HUES48 (cell line): ENCODE results near the gene TFB1M.

Experiments used
- H3K27ac ChIP-seq: one replicate; pipeline ENCODE4 v1.7.0; 2013; ENCODE audit warnings: low read depth, low read length, inconsistent platforms
- H3K27me3 ChIP-seq: 2 replicates; pipeline ENCODE4 v1.6.1; 2013; ENCODE audit warnings: mild to moderate bottlenecking, low read length; ENCODE audit not compliant: control insufficient read depth, insufficient read depth
- H3K36me3 ChIP-seq: 2 replicates; pipeline ENCODE4 v1.6.1; 2013; ENCODE audit warnings: low read length; ENCODE audit not compliant: control insufficient read depth, insufficient read depth
- H3K4me1 ChIP-seq: 2 replicates; pipeline ENCODE4 v1.6.1; 2013; ENCODE audit warnings: mild to moderate bottlenecking, low read length; ENCODE audit not compliant: control insufficient read depth, insufficient read depth
- H3K4me3 ChIP-seq: 2 replicates; pipeline ENCODE4 v1.5.1; 2013; ENCODE audit warnings: mild to moderate bottlenecking, low read depth, low read length
- H3K9ac ChIP-seq: 2 replicates; pipeline ENCODE4 v1.6.1; 2013; ENCODE audit warnings: mild to moderate bottlenecking, low read depth, low read length, moderate library complexity
- H3K9me3 ChIP-seq: 2 replicates; pipeline ENCODE4 v1.6.1; 2013; ENCODE audit warnings: low read length; ENCODE audit not compliant: control insufficient read depth, insufficient read depth

TFB1M gene

GRCh38 chr6:155297669-155298068, 16.6 kb downstream of the TFB1M start:
- Histone ChIP-seq H3K9me3 (no peaks in the 10 kb centered on the region), H3K27me3 (no peaks in the 10 kb centered on the region), H3K4me1 (peaks cover 17% of the 10 kb centered on the region), H3K27ac (no peak overlapping the region), H3K4me3 (no peak overlapping the region), H3K36me3 (peaks cover 88% of the 10 kb centered on the region), H3K9ac (no peak overlapping the region)

- no peak overlapping the region for H3K4me3 ChIP-seq
- no peaks in the 10 kb centered on the region for H3K9me3 ChIP-seq
- no peaks in the 10 kb centered on the region for H3K27me3 ChIP-seq
- peaks cover 88% of the 10 kb centered on the region for H3K36me3 ChIP-seq
- H3K4me1 ChIP-seq: no peaks in the 10 kb centered on the region
- H3K27ac ChIP-seq: no peak overlapping the region
- no peak overlapping the region for H3K9ac ChIP-seq
Observed at GRCh38 chr6:155292711-155293110, 21.6 kb downstream of the TFB1M start.

DNA sequence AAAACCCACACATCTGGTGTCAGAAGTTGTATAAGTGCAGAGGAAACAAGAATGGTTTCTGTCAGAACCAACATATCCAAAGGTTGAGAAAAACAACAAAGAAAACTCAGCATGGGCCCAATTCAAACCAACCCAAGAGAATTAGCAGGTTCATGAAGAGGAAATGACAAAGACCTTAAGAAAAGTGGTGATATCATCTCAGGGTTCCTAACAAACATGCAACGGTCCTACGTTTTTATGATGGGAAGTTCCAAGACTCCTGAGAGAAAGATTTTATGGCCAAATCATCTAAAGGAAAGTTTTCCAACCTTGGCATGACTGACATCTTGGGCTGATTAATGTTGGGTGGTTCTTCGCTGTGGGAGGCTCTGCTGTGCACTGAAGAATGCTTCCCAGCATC, 23.0 kb downstream of the TFB1M start:
- H3K36me3 ChIP-seq: peaks cover 87% of the 10 kb centered on the region
- H3K9ac ChIP-seq: no peak overlapping the region
- H3K4me3 ChIP-seq: no peak overlapping the region
- H3K27me3 ChIP-seq: no peaks in the 10 kb centered on the region
- H3K9me3 ChIP-seq: no peaks in the 10 kb centered on the region
- H3K27ac ChIP-seq: peak overlapping the region; percentile 7
- no peaks in the 10 kb centered on the region for H3K4me1 ChIP-seq

DNA sequence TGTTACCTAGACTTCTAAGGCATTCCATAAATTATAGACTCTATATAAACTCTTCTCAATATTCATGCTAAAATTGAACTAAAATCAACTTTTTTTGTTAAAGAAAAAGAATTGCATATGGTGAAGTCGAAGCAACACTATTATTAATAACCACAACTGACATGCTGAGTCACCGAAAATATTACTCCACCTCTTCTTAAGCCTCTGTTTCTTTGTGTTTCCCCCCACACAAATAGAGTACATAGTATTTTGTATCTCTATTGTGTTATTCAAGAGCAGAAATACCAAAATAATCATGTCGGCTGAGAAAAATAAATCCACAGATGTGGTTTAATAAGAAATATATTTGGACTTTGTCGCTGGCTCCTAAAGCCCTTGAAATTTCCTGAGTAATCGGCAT, 23.8 kb downstream of the TFB1M start:
- Histone ChIP-seq H3K4me1 (no peaks in the 10 kb centered on the region), H3K27ac (no peak overlapping the region), H3K9ac (no peak overlapping the region), H3K4me3 (no peak overlapping the region), H3K36me3 (peaks cover 87% of the 10 kb centered on the region), H3K9me3 (no peaks in the 10 kb centered on the region), H3K27me3 (no peaks in the 10 kb centered on the region)

DNA sequence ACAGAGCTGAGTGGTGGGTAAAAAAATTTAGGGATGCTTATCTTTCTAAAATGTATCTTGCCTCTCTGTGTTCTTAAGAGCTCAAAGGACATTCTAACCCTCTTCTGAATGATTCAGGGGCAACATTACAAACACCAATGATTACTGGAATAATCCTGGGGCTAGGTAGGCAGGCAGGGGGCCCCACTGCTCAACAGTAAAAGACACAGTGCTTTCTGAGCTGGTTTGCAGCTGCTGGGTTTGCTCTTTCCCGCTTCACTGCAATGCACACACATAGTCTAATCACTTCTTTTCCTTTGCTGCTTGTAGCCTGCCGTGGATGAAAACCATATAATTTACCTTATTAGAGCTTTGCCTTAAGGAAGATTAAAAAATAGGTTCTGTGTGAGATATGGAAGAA, 26.5 kb downstream of the TFB1M start:
- Histone ChIP-seq H3K4me3 (no peak overlapping the region), H3K9ac (no peak overlapping the region), H3K9me3 (no peaks in the 10 kb centered on the region), H3K36me3 (peaks cover 88% of the 10 kb centered on the region), H3K27ac (no peak overlapping the region), H3K27me3 (no peaks in the 10 kb centered on the region), H3K4me1 (no peaks in the 10 kb centered on the region)

DNA sequence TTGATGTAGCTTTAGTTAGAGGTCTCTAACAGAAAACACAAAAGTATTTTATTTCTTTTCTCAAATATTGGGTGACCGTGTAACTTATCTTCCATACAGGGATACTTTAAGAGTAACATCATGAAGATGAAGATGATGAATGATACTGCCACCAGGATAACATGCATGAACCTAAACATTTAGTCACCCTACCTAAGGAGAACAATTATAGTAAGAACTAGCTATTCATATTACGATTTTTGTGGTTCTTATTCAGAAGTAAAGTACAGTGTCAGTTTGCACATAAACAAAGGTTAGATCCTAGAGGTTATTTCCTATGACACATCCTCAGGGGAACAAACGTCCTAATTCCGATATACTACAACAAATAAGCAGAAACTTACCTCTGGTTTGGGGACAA, 29.5 kb downstream of the TFB1M start:
- H3K36me3 ChIP-seq: peaks cover 83% of the 10 kb centered on the region
- no peaks in the 10 kb centered on the region for H3K9me3 ChIP-seq
- H3K4me1 ChIP-seq: peaks cover 9% of the 10 kb centered on the region; the same call in 1 of the 2 replicates
- H3K9ac ChIP-seq: no peak overlapping the region
- H3K27ac ChIP-seq: no peak overlapping the region
- no peak overlapping the region for H3K4me3 ChIP-seq
- H3K27me3 ChIP-seq: no peaks in the 10 kb centered on the region

GRCh38 chr6:155278319-155279049, 35.8 kb downstream of the TFB1M start:
- no peaks in the 10 kb centered on the region for H3K27me3 ChIP-seq
- H3K9me3 ChIP-seq: no peaks in the 10 kb centered on the region
- H3K27ac ChIP-seq: no peak overlapping the region
- peaks cover 22% of the 10 kb centered on the region for H3K4me1 ChIP-seq
- H3K36me3 ChIP-seq: peaks cover 62% of the 10 kb centered on the region
- no peak overlapping the region for H3K9ac ChIP-seq
- H3K4me3 ChIP-seq: no peak overlapping the region

DNA sequence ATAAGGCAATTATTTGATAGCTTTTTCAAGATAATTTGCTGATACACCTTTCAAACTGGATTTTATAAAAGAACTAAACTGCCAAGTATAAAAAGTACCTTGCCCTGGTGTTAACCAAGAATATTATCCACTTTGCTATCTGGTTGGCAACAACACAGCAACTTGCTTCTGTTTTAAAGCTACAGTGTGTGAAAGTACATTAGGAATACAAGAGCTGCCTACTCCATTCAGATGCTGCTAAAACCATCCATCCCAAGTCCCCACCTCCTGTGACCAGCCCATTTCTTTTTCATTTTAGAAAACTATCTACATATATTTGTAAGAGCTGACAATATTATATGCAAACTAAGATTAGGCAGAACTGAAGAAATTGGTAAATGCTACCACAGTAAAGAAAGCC, 37.6 kb downstream of the TFB1M start:
- peaks cover 57% of the 10 kb centered on the region for H3K36me3 ChIP-seq
- no peak overlapping the region for H3K9ac ChIP-seq
- no peak overlapping the region for H3K4me3 ChIP-seq
- no peak overlapping the region for H3K27ac ChIP-seq
- no peaks in the 10 kb centered on the region for H3K27me3 ChIP-seq
- no peaks in the 10 kb centered on the region for H3K9me3 ChIP-seq
- H3K4me1 ChIP-seq: peaks cover 31% of the 10 kb centered on the region

DNA sequence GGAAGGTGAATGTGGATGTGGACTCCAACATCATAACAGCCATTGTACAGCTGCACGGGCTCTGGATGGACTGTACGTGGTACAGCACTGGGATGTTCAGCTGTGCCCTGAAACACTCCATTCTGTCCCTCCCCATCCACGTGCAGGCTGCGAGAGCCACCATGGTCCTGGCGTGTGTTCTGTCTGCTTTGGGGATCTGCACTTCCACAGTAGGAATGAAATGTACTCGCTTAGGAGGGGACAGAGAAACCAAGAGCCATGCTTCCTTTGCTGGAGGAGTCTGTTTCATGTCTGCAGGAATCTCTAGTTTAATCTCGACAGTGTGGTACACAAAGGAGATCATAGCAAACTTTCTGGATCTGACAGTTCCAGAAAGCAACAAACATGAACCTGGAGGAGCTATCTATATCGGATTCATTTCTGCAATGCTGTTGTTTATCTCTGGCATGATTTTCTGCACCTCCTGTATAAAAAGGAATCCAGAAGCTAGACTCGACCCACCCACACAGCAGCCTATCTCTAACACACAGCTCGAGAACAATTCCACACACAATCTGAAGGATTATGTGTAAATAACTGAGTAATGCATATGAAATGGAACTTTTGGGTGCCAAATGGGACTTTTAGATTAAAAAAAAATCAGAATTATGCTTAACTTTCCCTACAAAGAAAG, 38.3 kb downstream of the TFB1M start:
- Histone ChIP-seq H3K4me1 (peaks cover 30% of the 10 kb centered on the region), H3K4me3 (no peak overlapping the region), H3K27ac (peak overlapping the region; percentile 8), H3K36me3 (peaks cover 57% of the 10 kb centered on the region), H3K9me3 (no peaks in the 10 kb centered on the region), H3K27me3 (no peaks in the 10 kb centered on the region), H3K9ac (no peak overlapping the region)

DNA sequence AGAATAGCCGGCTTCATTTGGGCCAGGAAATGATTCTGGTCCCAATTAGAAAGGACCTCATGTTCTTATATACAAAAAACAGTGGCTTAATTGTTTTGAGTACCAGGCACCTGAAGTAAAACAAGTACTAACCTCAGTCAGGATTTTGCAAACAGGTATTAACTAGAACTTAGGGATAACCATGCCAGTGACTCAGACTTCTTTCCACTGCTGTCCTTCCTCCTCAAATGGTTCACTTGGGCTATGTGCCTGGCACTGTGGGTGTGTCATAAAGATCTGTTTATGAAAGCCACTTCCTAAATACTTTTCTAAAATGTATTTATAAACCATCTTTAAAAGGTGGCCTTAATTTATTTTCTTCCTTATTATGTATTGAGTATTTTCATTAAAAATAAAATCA, 39.8 kb downstream of the TFB1M start:
- peaks cover 37% of the 10 kb centered on the region for H3K4me1 ChIP-seq

DNA sequence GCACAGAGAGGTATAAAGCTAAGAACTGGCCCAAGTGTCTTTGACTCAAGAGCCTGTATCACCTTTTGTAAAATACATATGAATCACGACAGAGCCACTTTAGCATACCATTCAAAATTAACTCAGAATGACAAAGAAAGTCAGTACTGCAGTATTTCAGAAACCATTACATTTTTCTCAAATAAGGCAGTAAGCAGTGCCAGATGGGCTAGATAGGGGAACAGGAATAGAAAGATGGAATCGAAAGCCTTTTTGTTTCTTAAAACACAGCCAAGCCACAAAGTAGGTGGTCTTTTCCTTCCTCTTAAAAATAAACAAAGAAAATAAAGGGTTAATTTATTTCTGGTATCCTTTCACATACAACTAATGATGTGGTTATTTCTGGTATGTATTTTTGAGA, 40.2 kb downstream of the TFB1M start:
- no peak overlapping the region for H3K9ac ChIP-seq
- peaks cover 37% of the 10 kb centered on the region for H3K4me1 ChIP-seq
- no peaks in the 10 kb centered on the region for H3K9me3 ChIP-seq
- H3K27ac ChIP-seq: peak overlapping the region; percentile 82
- no peak overlapping the region for H3K4me3 ChIP-seq
- peaks cover 38% of the 10 kb centered on the region for H3K36me3 ChIP-seq
- no peaks in the 10 kb centered on the region for H3K27me3 ChIP-seq

More for the DNA sequence above, 39.8 kb downstream of the TFB1M start:
- H3K4me3 ChIP-seq: no peak overlapping the region
- H3K9ac ChIP-seq: no peak overlapping the region
- no peaks in the 10 kb centered on the region for H3K27me3 ChIP-seq
- H3K36me3 ChIP-seq: peaks cover 42% of the 10 kb centered on the region
- no peaks in the 10 kb centered on the region for H3K9me3 ChIP-seq
- peak overlapping the region; percentile 82 for H3K27ac ChIP-seq
